NCI-H345 (cell line): ENCODE measurements around the gene AHNAK.
A peak's percentile ranks its signal among the peaks of the same experiment; 100 is the strongest.
"Not testable (repeated sequence)": the region's sequence is repeated elsewhere in the genome, so short reads cannot be mapped to it uniquely, and the experiment has no call there.

Experiments
- DNase-seq: peaks from one replicate; lab custom pipeline; 2025; lab: John Stamatoyannopoulos, UW

The AHNAK gene

GRCh38 chr11:62458212-62459002, 88.2 kb downstream of the AHNAK start:
- DNase-seq = no peak

GRCh38 chr11:62457478-62457877, 89.1 kb downstream of the AHNAK start:
- no peak for DNase-seq

GRCh38 chr11:62456630-62457029, 90.0 kb downstream of the AHNAK start:
- peak; percentile 57 for DNase-seq

- no peak for DNase-seq
Measured at GRCh38 chr11:62452839-62453468, 93.7 kb downstream of the AHNAK start.

GRCh38 chr11:62452261-62452660, 94.3 kb downstream of the AHNAK start:
- no peak for DNase-seq

- no peak for DNase-seq
Measured at GRCh38 chr11:62451241-62451621, 95.4 kb downstream of the AHNAK start.

DNA sequence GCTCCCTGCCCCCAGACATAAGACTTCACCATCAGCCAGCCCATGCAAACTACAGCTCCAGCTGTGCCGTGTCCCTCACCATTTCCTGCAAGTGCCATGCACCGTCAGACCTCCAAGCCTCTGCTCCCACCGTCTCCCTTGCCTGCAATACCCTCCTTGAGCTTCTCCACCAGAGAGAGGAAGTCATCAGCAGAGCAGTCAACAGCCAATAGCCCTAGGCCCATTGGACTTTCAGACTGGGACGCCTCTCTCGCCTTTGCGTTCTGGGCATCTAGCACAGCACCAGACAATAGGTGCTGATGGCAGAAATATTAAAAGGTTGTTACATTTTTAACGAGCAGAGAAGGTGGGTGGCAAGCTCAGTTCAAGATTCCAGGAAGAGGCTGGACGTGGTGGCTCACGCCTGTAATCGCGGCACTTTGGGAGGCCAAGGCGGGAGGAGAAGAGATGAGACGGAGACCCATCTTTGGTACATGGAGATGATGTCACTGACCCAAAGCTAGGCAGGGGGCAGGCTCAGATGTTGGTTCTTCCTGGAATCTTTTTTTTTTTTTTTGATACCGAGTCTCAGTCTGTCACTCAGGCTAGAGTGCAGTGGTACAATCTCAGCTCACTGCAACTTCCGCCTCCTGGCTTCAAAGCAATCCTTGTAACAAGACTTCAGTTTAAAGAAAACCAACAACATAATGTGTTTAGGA, 95.9 kb downstream of the AHNAK start:
- DNase-seq = no peak

DNA sequence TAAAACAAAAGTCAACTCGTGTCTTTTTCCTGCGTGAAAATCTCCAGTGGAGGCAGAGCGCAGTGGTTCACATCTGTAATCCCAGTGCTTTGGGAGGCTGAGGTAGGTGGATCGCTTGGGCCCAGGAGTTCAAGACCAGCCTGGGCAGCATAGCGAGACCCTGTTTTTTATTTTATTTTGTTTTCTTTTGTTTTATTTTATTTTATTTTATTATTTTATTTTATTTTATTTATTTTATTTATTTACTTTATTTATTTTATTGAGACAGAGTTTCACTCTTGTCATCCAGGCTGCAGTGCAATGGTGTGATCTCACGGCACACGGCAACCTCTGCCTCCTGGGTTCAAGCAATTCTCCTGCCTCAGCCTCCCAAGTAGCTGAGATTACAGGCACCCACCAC, 96.7 kb downstream of the AHNAK start:
- not testable (repeated sequence) for DNase-seq

DNA sequence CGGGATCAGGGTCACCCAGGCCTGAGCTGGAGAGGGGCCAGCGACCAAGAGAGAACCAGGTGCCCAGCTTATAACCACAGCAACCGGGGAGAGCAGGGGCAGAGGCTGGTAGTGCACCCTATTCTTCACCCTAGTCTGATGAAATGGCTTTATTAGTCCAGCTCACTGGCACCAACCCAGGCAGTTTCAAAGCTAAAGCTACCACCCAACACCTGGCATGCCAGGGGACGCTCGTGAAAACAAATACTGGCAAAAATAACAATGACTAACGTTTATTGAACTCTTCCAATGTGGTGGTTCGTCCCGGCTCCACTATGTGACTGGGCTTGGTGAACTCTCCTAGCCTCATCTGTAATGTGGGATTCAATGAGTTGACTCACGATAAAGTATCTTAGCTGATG, 97.2 kb downstream of the AHNAK start:
- no peak for DNase-seq

GRCh38 chr11:62446091-62446490, 100.5 kb downstream of the AHNAK start:
- DNase-seq = no peak

GRCh38 chr11:62445314-62445740, 101.3 kb downstream of the AHNAK start:
- no peak for DNase-seq

DNA sequence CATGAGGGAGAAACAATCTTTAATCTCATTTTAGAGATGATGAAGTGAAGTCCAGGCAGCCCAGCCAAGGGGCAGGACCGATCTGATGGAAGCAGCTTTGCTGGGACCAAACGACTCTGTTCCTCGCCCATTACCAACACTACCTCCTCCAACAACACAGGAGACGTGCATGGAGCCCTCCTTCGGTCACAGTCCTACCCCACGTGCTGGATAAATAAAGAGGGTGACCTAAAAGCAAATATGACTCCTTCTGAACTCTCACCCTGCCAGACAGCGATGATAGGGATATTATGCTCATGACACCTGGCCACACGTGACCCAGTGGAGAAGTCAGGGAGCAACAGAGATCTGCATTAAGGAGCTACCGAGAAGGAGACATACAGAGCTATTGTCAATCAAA, 101.8 kb downstream of the AHNAK start:
- no peak for DNase-seq

GRCh38 chr11:62444236-62444833, 102.3 kb downstream of the AHNAK start:
- DNase-seq = peak; percentile 66

- no peak for DNase-seq
Measured at GRCh38 chr11:62443390-62444235, 103.0 kb downstream of the AHNAK start.

DNA sequence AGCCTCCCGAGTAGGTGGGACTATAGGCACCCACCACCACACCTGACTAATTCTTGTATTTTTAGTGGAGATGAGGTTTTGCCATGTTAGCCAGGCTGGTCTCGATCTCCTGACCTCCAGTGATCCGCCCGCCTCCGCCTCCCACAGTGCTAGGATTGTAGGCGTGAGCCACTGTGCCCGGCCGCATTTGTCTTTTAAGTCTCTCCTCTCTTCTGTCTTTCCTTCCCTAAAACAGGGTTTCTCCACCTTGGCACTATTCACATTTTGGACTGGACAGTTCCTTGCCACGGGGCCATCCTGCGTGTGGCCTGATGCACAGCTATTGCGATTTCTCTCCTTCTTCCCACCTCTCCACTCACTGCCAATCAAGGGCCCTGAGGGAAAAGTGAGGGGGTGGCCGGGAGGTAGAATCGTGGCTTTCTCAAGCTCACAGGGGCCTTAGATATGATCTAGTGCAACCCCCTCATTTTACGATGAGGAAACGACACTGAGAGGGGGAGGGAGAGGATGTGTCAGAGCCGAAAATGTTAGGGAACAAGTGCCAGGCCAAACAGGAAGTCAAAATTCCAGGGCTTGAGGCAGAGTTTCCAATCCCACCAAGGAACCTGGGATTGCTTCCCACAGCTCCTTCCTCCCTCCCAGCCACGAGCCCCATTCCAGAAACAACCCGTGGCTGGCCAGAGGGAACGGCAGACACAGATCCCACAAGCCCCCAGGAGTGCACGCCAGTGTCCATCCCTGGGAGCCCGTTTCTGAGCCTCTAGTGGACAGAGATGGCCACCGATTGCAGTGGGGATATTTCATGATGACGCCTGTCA, 106.6 kb downstream of the AHNAK start:
- DNase-seq = no peak

GRCh38 chr11:62438641-62439040, 108.0 kb downstream of the AHNAK start:
- DNase-seq = no peak

DNA sequence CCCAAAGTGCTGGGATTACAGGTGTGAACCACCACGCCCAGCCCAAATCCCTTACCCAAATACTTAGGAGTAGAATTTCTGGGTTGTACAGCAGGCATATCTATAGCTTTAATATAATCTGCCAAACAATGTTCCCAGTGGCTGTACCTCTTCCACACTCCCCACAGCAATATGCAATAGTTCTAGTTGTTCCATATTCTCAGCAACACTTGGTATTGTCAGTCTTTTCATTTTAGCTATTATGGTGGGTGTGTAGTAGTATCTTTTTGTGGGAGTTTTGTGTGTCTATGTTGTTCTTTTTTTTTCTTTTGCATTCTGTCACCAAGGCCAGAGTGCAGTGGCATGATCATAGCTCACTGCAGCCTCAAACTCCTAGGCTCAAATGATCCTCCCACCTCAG, 109.0 kb downstream of the AHNAK start:
- no peak for DNase-seq

GRCh38 chr11:62435846-62436660, 110.6 kb downstream of the AHNAK start:
- no peak for DNase-seq

DNA sequence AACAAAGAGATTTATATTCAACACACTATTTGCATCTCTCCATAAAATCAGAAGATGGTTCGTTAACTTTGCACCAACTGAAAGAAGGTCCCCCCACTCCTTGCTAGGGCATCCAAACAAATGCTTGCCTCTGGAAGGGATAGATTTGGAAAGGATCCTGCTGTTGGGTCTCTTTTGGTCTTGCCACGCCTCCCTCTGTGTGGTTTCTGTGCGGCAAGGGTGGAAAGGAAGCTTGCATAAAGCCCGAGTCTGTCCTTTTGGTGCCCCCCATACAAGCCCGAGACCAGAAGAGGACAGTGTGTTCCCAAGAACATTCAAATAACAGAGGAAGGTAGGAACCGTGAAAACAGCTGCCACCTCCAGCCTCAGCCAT, 112.7 kb downstream of the AHNAK start:
- no peak for DNase-seq
